NOMO-1 (cell line): ENCODE measurements around the gene PRAMEF26.
"Not testable (repeated sequence)": the region's sequence is repeated elsewhere in the genome, so short reads cannot be mapped to it uniquely, and the experiment has no call there.

ENCODE experiments used
- DNase-seq, 2 experiments: peaks; one replicate each; lab custom pipeline; 2025; ENCODE audit not compliant: unreplicated experiment in 2 of 2; lab: John Stamatoyannopoulos, UW

PRAMEF26 gene

DNA sequence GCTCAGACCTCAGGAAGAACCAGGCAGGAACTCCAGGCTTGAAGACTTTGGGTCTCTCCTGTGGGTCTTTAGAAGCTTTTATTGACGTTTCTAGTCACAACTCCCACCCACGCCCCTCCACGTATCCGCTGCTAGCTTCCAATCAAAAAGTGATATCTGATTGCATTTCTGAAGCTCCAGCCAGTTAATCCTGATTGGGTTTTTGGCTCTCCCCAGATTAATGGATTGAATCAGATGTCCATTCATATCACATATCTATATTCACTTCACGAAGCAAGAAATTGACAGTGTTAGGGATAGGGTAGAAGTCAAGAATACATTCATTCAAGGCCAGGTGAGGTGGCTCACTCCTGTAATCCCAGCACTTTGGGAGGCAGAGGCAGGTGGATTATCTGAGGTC is at the start of gene PRAMEF26:
PRAMEF26 (minus strand) TSS at position 101 of the 400 bp plus-strand sequence. CDS start 2,914 bp downstream, outside the sequence.
- DNase-seq: not testable (repeated sequence)

DNA sequence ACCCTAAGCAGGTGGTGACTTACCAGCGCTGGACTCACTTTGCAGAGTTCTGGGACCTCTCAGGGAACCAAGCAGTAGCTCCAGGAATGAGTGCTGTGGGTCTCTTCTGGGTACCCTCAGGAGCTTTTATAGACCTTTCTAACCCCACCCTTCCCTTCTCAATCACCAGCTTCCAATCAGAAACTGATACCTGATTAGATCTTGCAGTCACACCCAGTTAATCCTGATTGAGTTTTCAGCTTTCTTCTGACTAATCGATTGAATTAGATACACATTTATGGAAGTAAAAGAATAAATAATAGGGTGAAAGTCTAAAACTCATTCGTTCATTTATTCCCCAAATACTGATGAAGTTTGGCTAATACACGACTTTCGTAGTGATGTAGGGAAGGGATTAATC is 45.5 kb upstream of the PRAMEF26 start, which contains the start of gene PRAMEF13:
PRAMEF13 (minus strand) TSS at position 101 of the 400 bp plus-strand sequence. CDS start 1,820 bp downstream, outside the sequence.
- DNase-seq: not testable (repeated sequence)

DNA sequence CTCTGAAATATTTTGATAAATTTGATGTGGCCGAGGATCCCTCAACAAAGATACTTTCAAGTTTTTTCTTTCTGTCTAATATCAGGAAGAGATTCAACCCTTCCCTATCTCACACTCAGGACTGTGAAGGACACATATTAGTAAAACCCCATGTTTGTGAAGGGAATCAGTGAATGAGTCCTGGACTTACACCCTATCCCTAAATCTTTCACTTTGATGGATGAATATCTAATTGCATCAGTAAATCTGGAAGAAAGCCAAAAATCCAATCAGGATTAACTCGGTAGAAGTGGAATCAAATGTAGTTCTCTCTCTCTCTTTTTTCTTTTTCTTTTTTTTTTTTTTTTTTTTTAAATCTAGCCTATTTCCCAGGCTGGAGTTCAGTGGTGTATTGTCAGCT is 15.7 kb upstream of the PRAMEF26 start, which contains the start of gene PRAMEF9:
PRAMEF9 (plus strand) TSS at position 301 of the 400 bp plus-strand sequence. CDS start 3,433 bp downstream, outside the sequence.
- DNase-seq: not testable (repeated sequence)

DNA sequence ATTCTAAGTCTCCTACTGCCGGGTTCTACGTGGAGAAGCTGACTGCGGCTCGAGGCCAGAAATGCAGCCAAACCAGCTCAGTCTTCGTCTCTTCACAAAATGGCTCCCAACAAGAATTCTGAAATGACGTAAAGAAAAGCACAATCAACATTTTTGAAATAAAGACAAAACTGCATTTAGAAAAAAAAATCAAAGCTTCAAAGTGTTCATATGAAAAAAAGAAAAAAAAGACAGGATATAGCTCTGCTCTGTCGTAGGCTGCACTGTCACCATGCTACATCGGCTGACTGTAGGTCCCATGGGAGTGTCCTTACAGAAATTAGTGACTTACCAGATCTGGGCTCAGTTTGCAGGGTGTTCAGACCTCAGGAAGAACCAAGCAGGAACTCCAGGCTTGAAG is 9.7 kb upstream of the PRAMEF26 start, which contains the start of gene HNRNPCL4:
HNRNPCL4 (minus strand) TSS at position 101 of the 400 bp plus-strand sequence. CDS start 164 bp downstream, outside the sequence.
- DNase-seq: not testable (repeated sequence)

DNA sequence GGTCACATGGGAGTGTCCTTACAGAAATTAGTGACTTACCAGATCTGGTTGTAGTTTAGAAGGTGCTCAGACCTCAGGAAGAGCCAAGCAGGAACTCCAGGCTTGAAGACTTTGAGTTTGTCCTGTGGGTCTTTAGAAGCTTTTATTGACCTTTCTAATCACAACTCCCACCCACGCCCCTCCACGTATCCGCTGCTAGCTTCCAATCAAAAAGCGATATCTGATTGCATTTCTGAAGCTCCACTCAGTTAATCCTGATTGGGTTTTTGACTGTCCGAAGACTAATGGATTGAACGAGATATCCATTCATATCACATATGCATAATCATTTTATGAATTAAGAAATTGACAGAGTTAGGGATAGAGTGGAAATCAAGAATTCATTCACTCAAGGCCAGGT is 39.1 kb downstream of the PRAMEF26 start, which contains the start of gene HNRNPCL2:
HNRNPCL2 (minus strand) TSS at position 101 of the 400 bp plus-strand sequence. CDS start 454 bp downstream, outside the sequence.
- not testable (repeated sequence) for DNase-seq
